HG03159 (cell line): ENCODE data around the gene A3GALT2.

ENCODE experiments used
- ATAC-seq: cut with Tn5 transposase; IDR thresholded peaks from one replicate; pipeline ENCODE4 v1.9.1; 2021; ENCODE audit warnings: mild to moderate bottlenecking, moderate library complexity; ENCODE audit not compliant: unreplicated experiment

Gene A3GALT2

DNA sequence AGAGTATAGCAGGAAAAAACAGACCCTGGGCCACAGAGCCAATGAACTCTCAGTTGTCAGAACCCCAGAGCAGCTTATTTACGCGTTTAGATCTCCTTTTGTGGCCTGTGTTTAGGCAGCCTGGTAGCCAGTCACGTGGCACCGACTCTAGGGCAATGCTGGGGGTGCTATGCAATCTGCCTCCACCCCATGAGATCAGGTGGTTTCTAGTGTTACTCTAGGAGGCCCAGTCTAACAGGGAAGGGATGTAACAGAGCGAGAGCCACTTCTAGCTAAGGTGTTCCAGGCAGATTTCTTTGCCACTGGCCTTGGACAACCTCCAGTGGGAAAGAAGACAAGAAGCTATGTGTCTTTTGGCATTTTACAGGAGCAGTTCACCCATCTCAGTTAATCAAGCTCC lies 12.0 kb upstream of the A3GALT2 start:
- no peak for ATAC-seq

DNA sequence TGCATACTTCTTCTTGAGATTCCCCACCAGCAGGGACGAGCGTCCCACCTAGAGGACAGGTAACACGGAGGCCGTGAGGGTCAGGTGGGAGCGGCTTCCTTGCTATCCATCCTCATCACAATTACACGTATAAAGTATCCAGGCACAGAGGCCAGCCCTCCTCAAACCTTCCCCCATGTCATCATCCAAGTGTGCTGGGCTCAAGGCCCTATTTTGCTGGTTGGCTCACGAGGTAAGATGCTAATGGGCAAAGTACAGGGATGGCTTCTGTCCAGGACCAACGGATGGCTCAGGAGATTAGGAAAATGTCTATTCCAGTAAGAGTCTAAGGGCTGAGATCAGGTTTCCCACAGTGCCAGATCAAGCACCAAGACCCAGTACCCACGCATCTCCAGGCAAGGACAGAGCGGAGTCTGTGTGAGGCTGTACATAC lies 11.5 kb upstream of the A3GALT2 start:
- ATAC-seq: no peak

DNA sequence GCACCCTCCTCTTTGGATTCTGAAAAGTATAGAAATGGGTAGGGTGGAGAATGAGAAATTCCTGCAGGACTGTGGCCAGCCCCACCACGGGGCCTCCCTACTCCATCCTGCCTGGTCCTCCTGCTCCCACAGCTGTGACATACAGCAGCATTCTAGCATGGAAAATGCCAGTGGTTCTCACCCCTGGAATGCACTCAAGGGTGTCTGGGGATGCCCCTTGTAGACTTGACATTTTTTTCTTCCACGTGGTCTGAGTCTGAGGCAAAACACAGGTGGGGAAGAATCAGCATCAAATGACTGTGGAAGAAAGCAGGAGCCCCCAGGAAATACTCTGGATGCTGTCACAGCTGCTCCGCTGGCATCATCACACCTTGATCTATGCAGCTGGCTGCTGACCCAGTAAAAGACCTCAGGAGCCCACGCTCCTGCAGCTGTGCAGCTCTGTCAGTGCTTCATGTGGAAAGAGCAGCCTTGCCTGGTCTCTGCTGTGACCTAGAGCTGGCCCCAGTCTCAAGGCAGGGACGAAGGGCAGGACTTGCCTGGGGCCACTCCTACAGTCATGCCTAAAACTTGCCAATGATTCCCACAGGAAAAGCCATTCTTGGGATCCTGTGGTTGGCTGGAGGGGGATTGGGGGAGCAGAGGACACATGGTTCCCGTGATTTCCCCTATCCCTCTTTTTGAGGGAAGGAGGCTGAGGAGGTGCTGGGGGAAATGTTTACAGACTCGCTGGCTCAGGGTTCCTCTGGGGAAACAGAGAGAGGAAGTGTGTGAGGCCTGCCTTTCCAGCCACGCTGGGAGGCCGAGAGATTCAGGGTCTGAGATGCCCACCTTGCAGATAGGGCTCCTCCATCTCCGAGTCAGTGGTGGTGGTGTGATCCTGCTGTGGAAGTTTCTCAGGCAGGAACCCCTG lies 10.8 kb upstream of the A3GALT2 start:
- ATAC-seq: no peak

DNA sequence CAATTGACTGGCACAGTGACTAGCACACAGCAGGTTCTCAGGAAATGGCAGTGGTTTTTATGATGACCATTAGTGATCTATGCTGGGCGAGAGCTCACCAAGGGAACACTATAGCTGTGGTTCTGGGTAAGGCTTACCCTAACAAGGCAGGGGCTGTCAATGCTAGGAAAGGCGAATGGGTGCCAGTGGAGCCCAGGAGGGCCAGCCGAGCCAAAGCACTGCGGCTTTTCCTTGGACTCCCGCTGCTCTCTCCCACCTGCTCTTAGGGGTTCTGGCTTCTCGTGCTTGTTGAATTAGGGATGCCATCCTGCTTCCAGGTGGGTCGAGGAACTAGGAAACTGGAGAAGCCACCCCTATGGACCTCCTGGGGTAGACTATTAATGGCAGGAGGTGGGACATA lies 10.0 kb upstream of the A3GALT2 start:
- no peak for ATAC-seq

DNA sequence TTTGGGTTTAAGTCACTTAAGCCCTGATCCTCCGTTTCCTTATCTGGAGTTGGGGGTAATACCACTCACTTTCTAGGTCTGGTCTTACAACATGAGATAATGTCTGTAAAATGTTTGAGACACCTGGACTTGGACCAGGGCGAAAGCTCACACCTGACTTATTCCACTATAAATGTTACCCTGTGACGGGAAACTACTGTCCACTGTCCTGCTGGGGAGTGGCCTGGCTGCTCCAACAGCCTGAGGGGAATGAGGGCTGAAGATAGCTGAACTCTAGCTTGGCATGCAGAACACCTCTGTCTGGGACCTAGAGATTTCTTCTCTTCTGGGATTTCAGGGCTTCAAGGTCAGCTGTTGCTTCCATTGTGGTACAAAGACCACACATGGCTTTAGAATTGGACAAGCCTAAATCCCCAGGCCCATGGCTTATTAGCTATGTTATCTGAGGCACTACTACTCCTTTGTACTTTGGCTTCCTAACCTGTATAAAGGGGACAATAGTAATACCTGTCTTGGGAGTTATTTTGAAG lies 9.5 kb upstream of the A3GALT2 start:
- no peak for ATAC-seq

DNA sequence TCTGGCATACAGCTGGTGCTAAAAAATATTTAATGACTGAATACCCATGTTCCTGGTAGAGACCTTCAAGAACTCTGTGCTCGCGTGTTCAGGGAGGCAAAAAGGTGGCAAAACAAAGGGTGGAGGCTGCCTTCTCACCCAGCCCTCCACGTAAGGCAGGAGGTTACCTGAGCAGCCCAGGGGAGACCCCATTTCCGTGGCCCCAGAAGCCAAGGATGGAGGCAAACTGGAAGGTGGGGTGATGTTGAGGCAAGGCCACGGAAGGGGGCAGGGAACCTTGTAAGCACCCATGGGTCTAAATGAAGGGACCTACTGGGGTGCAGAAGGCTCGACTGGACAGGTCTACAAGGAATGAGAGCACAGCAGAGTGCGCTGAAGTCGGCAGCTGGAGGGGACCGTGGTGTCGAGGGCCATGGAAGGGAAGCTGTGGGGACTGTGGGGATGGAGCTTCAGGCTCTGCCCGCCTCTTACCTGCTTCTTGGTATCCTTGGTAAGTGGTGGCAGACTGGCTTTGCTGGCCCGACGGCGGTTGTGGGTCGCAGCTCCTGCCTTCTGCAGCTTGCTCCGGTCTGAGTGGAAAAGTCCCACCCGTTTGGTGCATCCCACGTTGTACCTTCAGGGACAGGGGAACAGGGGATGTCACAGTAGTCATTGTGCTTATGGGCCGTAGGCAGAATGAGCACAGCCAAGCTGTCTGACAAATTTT lies 8.9 kb upstream of the A3GALT2 start:
- no peak for ATAC-seq

DNA sequence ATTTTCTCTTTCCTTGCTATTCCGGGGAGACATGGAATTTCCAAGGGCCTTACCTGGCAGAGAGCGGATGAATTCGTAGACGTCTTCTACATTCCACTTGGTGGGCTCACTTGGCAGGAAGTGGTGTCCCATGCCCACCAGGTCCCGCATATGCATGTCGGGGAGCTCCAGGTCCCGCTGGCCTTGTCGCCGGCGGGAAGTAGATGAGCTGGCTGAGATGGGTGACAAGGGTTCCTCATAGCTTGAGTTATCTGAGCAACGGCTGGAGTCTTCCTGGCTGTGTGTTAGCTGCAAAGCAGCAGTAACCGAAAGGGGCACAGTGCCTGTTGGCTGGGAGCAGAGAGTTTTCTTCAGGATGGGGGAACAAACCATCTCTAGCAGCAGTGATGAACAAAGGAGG lies 7.9 kb upstream of the A3GALT2 start:
- no peak for ATAC-seq

DNA sequence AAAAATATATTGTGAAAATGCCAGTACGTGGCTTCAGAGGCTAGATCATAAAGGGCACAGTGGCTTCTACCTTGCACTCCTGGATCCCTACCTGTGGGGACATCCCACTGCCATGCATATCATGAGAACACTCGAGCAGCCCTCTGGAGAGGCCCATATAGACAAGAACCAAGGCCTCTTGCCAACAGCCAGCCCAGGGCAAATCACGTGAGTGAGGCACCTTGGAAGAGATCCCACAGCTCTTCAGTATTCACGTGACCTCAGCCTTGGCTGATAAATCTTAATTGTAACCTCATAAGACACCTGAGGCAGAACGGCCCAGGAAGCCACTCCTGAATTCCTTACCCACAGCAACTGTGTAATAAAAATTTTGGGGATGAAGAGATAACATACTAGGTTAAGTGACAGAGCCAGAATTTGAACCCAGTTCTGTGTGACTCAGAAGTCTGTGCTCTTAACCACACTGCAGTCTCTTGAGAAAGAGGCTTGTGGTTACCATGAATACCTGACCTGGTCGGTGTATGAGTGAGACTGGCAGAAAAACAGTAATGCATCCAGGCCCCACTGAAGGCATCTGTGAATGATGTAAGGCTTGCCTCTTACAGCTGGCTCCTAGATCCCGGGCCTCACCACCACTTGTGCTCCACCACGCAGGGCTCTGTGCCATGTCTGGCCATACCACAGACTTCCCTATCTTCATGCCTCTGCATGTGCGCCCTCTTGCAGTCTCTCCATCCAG lies 6.9 kb upstream of the A3GALT2 start:
- no peak for ATAC-seq

DNA sequence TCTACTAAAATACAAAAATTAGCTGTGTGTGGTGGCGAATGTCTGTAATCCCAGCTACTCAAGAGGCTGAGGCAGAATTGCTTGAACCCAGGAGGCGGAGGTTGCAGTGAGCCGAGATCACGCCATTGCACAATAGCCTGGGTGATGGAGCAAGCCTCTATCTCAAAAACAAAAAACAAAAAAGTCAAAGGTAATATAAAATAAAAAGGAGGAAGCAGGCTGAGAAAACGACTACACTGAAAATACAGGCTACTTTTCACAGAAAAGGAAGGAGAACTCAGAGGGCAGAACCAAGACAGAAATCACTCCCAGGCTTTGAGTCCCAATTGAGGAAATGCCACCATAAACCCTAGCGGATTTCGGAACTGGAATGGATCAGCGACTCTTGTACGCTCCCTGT lies 5.9 kb upstream of the A3GALT2 start:
- ATAC-seq: no peak

DNA sequence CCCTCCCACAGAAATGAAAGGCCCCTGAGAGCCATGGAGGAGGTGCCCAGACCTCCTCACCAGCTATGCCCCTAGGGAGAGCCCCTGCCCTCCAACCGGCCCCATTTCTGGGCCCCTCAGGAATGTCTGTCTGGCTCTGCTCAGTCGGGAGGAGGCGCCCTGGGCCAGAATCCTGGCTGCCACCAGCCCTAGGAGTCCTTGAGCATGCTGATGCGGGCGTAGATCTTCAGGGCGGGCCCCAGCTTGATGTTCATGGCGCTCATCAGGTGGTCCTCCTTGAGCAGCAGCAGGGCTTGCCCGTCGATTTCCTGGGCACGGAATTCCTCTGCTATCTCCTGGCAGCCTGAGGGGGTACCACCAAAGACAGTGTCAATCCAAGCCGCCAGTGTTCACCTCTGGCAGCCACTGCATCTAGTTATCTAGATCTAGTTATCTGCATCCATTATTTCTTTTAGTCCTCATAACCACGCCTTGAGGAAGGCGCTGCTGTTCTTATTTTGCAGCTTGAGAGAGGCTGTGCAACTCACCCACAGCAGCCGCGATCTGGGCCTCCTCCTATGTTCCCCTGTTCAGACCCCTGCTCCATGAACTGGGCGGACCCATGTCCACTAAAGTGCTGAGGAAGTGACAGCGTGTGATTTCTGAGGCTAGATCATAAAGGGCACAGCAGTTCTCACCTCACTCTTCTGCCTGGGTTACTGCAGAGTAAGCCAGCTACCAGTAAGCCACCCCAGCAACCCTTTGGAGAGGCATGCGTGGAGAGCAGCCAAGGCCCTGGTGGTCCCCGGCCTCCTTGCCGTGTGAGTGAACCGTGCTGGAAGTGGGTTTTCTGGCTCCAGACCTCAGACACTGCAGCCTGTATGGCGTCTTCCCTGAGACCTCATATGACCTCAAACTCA lies 4.0 kb upstream of the A3GALT2 start:
- no peak for ATAC-seq

DNA sequence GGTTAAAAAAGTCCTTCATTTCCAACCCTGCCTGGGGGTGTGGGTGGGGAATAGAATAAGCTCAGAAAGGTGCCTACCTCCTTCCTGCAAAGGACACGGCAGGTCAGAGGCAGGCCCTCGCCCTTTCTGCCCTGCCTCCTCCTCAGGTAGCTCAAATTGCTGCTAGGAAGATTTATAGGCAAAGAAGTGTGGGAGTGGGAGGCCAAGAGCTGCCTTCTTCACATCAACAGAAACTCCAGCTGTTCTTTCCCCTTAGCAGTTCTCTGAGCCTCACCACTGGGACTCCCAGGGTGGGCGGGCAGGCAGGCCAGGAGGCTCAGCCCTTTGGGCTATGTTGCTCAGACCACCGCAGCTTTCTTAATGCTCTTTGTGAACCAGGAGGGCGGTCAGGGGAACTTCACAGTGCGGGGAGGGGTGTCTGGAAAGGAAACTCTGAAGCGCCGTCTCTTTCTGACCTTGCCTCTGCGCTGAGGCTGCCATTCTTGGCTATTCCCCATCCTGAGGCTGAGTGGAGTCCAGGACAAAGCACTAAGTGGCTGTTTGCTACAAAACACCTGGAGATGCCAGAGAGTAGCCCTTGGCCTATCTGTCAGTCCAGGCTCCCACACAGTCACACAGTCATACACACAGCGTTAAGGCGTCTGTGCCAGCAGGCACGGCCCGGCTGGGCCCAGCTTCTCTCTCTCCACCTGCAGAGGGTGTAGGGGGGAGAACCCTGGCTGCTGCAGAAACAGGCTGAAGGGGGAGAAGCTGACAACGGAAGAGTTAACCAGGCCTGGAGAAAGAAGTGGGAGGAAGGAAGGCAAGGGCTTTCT lies 3.0 kb upstream of the A3GALT2 start:
- ATAC-seq: no peak

DNA sequence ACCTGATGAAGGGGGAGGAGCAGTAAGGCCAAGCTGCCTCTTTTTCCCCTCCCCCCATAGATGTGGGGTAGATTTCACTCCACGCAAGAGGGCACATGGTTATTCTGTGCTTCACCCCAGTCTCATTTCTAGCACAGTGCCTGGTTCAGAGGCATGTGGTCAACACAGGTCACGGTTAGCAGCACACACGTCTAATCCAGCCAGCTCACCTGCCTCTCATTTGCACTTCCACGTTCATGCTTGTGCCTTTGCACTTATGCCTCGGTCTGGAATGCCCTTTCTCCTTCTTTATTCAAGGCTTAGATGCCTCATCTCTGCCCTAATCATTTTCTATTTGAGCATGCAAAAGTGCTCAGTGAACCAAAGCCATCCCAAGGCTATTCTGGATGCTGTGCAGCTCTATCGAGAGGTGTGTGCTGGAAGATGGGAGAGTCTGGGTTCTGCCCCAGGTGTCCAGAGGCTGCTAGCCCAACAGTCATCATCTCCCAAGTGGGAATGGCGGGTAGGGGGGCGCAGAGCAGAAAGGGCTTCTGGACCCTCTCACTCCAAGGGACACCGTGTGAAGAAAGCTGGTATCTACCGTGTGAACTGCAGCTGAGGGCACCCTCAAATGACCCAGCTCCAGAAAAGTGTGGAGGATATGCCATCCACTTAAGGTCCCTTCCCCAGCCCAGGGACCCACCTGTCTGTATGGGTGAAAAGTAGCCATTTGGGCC lies 2.1 kb upstream of the A3GALT2 start:
- no peak for ATAC-seq

DNA sequence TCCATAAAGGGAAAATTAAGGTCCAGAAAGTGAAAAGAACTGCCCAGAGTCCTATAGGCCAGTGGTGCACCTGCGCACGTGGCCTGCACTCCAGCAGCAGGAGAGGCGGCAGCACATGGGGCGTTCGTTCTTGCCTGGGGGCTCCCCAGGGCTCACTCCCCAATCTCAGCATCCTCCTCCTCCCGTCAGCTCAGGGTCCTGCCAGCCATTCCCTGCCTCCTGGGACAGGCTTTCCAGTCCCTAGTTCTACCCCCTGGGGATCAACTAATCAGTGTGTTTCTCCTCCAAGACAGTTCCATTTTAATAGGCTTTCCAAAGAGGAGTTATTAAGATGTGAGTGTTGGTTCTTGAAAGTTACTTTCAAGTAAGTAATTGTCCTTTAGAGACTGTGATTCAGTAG lies 1.2 kb upstream of the A3GALT2 start:
- no peak for ATAC-seq

DNA sequence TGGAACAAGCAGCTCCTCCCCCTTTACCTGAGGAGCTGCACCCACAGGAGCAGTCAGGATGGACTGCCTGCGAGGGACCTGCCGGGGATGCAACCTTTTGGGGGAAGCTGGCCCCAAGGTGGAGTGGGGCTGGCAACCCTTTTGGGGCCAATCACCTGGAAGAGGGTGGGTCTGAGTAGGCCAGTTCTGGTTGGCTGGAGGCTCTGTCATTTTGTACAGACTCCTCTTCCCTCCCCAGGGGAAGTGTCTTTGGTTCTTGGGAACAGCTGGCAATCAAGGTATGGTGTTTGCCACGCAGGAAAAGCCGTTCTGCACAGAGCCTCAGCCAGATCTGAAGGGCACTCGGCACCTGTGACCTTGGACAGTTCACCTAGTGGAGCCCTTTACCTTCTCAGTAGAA lies 280 bp upstream of the A3GALT2 start:
- no peak for ATAC-seq

DNA sequence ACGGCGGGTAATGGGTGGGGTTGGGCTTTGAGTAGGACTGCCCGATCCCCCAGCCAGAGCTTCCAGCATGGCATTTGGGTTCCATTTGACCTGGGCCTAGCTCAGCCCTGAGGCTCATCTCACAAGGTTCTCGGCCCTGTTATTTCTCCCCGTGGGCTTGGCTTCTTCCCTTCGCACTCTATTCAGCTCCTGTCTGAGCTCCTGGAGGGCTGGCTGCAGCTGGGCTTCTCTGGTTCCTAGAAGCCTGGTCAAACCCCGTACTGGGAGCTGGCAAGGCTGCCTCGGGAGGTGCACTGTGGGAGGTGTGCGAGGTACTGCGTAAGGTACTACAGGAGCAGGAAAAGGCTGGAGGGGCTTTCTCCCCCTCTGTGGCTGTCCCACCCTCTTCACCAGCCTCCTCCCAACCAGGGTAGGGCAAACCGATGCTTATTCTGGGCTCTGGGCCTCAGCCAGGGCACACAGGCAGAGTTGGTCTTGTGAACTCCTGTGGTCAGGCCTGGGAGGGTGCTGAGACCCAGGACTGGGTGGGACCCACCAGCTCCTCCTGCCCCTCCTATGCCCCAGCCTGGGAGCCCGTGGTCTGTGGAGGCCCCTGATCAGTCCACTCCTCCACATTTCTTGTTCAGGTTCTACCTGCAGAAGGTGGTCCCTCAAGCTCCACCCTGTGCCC lies 814 bp downstream of the A3GALT2 start:
- ATAC-seq: no peak

DNA sequence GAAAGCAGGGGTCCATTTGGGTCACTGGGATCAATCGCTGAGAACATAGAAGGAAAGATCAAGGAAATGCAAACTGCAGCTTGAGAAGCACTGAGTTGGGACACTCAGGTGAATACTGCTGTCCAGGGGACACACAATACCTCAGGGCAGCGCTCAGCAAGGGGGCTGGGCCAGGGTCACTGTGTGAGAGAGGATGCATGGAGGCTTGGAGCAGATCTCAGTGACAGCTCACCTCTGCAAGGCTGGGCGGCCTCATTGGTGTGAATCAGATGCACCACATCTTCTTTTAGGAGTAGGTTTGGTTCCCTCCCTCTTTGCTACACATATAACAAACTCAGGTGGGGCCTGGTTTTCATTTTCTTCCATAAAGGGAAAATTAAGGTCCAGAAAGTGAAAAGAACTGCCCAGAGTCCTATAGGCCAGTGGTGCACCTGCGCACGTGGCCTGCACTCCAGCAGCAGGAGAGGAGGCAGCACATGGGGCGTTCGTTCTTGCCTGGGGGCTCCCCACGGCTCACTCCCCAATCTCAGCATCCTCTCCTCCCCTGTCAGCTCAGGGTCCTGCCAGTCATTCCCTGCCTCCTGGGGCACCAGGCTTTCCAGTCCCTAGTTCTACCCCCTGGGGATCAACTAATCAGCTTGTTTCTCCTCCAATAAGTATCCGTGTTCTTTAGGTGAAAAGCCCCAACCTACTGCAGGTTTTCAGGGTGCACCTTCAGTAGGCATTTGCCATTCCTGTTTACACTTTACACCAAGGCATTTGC lies 1.5 kb downstream of the A3GALT2 start:
- no peak for ATAC-seq

DNA sequence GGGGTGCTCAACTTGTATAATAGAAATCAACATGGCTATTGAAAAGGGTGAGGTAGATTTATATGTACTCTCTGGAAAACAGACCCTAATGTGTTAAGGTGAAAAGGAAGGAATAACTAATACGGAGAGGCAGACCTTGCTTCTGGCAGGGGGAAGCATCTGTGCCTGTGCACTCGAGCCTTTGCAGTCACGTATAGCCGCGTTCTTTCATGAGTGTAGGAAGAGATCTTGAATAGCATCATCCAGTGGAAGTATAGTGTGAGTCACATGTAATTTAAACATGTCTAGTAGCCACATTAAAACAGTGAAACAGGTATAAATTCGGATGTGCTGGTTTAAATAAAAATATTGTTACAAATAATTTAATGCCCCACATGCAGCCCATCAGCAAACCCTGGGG lies 3.0 kb downstream of the A3GALT2 start:
- no peak for ATAC-seq

DNA sequence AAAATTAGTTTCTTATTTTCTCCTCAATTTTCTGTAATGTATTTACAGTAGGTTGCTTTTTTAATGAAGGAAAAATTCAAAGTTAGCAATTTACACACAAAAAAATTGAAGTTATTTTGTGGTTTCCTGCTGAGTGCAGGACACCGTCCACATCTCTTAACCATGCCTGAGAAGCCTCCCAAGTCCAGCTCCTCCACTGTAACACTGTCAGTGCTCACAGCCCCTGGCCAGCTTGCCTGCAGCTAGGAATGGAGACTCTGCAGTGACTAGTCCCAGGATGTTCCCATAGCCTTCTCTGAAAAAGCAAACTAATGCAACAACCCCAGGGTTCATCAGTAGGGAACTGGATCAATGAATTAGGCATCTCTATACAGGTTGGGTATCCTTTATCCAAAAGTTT lies 3.5 kb downstream of the A3GALT2 start:
- ATAC-seq: no peak
